GM21619 (cell line): Measurements from ENCODE around the gene ZNF580.
A peak's percentile ranks its signal among the peaks of the same experiment; 100 is the strongest.

Experiments
- ATAC-seq: cut with Tn5 transposase; IDR thresholded peaks from one replicate; pipeline ENCODE4 v1.9.1; 2021; ENCODE audit not compliant: unreplicated experiment

Gene ZNF580

GRCh38 chr19:55658846-55659459 is 18.2 kb downstream of the ZNF580 start:
- no peak for ATAC-seq

GRCh38 chr19:55659822-55660221 is 19.0 kb downstream of the ZNF580 start:
- no peak for ATAC-seq

GRCh38 chr19:55660404-55660803 is 19.6 kb downstream of the ZNF580 start:
- no peak for ATAC-seq

- no peak for ATAC-seq
Observed at GRCh38 chr19:55660991-55661390, 20.2 kb downstream of the ZNF580 start.

- no peak for ATAC-seq
Observed at GRCh38 chr19:55661826-55662225, 21.0 kb downstream of the ZNF580 start.

- no peak for ATAC-seq
Observed at GRCh38 chr19:55663846-55664536, 23.2 kb downstream of the ZNF580 start.

GRCh38 chr19:55666343-55667005 is 25.7 kb downstream of the ZNF580 start:
- ATAC-seq = no peak

GRCh38 chr19:55667006-55667381 is 26.2 kb downstream of the ZNF580 start:
- no peak for ATAC-seq

- no peak for ATAC-seq
Observed at GRCh38 chr19:55667511-55667910, 26.7 kb downstream of the ZNF580 start.

- ATAC-seq = no peak
Observed at GRCh38 chr19:55667958-55668357, 27.2 kb downstream of the ZNF580 start.

GRCh38 chr19:55668603-55669348 is 28.0 kb downstream of the ZNF580 start:
- no peak for ATAC-seq

GRCh38 chr19:55669418-55670279 is 28.8 kb downstream of the ZNF580 start:
- ATAC-seq = no peak

GRCh38 chr19:55670280-55671053 is 29.7 kb downstream of the ZNF580 start:
- ATAC-seq = no peak

GRCh38 chr19:55671054-55671378 is 30.2 kb downstream of the ZNF580 start:
- ATAC-seq = no peak

GRCh38 chr19:55672418-55672817 is 31.6 kb downstream of the ZNF580 start:
- no peak for ATAC-seq

GRCh38 chr19:55673465-55673864 is 32.7 kb downstream of the ZNF580 start:
- no peak for ATAC-seq

GRCh38 chr19:55673889-55674288 is 33.1 kb downstream of the ZNF580 start:
- ATAC-seq = no peak

GRCh38 chr19:55674459-55674840 is 33.6 kb downstream of the ZNF580 start:
- no peak for ATAC-seq

- ATAC-seq = peak; percentile 43
Observed at GRCh38 chr19:55674841-55675660, 34.2 kb downstream of the ZNF580 start, which contains the start of gene EPN1. Gene EPN1 (plus strand): TSS chr19:55675226. CDS start chr19:55678628, 3,402 bp downstream.
